Measurements from ENCODE around the gene SRP54. TPM values are rescaled to one million over a fixed set of nuclear protein-coding genes. Genes with fewer than 3 reads are reported as not detected.
"Not testable (repeated sequence)": the region's sequence is repeated elsewhere in the genome, so short reads cannot be mapped to it uniquely, and the experiment has no call there.

SRP54 gene
- polyA plus RNA-seq, 1 donor = 49.1 TPM

DNA sequence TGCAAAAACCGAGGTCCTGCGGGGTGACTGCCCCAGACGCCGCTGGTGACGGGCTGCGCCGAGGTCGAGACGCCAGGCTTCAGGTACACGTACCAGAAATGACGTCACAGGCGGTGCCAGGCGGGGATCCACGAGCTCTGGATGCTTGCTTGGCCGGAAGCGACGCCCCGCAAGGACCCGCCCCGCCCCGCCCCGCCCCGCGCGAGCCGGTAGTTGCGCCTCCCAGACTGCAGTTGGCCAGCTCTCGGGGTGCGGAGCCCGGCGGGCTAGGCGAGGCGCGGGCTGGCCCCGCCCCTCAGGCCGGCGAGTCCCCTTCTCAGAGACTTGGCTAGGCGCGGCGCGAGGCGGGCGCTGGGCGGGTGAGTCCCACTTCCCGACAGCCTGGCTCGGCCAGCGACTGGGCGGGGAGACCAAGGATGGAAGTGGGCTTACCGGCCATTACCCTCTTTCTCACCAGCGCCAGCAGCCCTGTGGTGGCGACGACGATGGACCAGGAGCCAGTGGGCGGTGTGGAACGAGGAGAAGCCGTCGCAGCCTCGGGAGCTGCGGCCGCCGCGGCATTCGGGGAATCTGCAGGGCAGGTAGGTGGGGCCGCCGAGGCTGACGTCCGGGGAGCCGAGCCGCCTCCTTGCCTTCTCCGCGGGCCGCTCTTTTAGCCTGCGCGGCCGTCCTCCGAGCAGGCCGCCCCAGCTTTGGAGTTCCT lies 63.4 kb downstream of the SRP54 start, which contains the start of gene FAM177A1:
Gene FAM177A1 (plus strand): TSS at position 225 of the 703 bp plus-strand sequence. CDS start 192 bp downstream, at position 417.
- peak; percentile 65 for DNase-seq (ENCODE audit: low read depth)

DNA sequence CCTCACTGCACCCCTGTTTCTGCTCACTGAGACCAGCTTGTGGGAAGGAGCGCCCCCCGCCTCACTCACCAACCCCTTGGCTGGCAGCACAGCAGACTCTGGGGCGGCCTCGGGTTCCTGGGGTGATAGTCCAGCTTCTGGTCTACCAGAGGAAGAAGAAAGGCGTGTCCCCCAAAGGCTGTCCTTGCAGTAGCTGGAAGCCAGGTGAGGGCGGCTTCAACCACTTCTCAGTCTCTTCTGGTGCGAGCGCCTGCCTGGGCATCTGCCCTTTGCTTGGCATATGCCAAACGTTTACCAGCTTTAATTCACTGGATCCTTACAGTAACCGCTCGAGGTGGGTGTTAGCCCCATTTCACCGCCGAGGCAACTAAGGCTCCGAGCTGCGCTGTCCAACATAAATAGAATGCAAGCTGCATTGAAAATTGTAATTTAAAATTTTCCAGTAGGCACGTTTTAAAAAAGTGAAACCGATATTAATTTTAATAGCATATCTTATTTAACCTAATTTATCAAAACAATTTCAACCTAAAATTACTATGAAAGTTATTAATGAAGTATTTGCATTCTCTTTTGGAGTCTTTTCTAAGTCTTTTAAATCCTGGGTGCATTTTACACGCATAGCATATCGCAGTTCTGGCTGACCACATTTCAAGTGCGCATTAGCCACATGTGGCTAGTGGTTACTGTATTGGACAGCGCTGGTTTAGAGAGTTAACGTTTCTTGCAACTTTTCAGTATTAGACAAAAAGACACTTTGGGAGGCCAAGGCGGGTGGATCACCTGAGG lies 64.2 kb downstream of the SRP54 start:
- peak; percentile 5 for DNase-seq (ENCODE audit: low read depth)

DNA sequence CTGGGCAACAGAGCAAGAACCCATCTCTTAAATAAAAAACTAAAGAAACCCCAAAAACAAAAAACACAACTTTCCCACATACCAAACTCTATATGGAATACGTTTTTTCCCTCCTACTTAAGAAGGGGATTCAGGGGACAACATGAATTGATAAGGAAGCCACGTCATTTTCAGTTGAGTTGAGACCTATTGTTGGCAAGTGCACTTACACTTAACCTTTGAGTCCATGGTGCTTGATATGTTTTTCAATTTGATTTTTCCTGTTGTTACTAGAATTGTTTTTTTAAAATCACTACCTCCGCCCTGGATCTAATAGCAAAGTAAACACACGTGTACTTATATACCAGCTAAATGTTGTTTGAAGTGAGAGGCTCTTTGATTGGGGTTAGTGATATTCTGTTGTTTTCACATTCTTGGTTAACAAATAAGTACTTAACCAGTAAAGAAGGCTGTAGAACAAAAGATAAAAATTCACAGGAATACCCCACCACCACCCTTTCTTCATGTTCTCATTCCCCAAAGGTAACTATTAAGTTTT lies 65.3 kb downstream of the SRP54 start:
- DNase-seq (ENCODE audit: low read depth) = no peak

DNA sequence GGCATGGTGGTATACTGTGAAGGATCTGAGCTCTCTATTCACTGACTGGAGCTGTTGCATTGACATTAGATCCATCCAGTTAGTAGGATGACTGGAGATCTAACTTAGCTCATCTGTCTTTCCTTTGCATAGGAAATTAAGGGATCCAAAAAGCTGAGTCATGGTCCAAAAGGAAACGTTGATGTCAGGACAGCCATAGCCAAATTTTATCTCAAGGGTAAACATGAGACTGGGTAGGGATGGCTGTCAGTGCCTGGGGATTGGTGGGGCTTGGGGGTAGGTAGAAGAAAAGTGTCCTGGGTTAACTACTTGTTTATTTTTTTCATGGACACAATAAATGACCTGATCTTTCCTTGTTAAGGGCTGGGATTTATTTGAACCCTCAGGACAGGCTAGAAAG lies 67.9 kb downstream of the SRP54 start:
- DNase-seq (ENCODE audit: low read depth) = no peak

DNA sequence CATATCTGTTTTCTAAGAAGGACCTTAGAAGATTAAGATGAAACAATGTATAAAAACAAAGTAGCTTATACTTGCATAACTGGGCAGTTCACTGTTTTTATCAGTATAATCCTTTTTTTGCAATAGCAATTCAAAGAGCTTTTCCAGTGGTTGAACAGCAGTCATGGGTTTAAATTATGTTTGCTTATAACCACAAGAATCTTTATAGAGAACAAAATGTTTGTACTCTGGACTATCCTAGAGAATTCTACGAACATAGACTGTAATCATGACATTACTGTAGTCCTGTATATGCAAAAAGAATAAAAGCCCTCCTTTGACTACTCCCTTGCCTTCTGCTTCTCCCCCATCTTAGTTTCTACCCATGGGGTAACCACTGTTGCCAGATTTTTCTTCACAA lies 69.0 kb downstream of the SRP54 start:
- DNase-seq (ENCODE audit: low read depth) = no peak

DNA sequence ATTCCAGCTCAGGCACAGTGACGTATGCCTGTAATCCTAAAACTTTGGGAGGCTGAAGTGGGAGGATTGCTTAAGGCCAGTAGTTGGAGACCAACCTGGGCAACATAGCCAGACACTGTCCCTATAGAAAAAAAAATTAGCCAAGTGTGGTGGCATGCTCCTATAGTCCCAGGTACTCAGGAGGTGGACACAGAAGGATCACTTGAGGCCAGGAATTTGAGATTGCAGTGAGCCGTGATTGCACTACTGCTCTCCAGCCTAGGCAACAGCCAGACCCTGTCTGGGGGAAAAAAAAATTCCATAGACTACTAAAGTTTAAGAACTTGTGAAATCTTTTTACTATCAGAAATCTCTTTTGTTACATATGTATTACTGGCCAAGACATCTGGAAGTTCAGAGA lies 69.8 kb downstream of the SRP54 start:
- no peak for DNase-seq (ENCODE audit: low read depth)

DNA sequence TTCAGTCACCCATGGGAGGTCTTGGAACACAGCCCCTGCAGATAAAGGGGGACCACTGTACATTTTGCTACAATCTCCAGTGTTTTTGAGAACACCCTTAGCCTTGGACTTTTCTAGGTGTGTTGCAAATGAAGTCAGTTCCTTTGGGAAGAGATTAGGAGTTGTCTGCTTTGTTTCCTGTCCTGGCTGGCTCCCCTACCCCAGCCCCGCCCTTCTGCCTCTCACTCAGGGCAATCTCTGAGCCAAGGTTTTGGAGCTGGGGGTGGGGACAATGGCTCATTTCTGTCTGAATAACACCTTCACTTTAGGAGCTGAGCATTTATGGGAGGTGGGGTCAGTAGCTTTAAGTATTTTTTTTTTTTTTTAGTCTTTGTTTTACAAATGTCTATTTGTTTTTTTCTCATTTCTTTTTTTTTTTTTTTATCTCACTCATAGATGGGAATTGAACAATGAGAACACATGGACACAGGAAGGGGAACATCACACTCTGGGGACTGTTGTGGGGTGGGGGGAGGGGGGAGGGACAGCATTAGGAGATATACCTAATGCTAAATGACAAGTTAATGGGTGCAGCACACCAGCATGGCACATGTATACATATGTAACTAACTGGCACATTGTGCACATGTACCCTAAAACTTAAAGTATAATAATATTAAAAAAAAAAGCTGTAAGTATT lies 78.5 kb downstream of the SRP54 start:
- DNase-seq (ENCODE audit: low read depth) = not testable (repeated sequence)

DNA sequence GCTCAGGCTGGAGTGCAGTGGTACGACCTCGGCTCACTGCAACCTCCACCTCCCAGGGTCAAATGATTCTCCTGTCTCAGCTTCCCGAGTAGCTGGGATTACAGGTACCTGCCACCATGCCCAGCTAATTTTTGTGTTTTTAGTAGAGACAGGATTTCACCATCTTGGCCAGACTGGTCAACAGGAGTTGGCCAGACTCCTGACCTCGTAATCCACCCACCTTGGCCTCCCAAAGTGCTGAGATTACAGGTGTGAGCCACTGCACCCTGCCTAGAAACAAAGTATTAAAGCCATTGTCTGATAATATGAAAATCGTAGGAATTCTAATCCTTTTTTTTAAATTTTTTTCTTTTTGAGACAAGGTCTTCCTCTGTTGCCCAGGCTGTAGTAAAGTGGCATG lies 82.9 kb downstream of the SRP54 start:
- DNase-seq (ENCODE audit: low read depth) = not testable (repeated sequence)

DNA sequence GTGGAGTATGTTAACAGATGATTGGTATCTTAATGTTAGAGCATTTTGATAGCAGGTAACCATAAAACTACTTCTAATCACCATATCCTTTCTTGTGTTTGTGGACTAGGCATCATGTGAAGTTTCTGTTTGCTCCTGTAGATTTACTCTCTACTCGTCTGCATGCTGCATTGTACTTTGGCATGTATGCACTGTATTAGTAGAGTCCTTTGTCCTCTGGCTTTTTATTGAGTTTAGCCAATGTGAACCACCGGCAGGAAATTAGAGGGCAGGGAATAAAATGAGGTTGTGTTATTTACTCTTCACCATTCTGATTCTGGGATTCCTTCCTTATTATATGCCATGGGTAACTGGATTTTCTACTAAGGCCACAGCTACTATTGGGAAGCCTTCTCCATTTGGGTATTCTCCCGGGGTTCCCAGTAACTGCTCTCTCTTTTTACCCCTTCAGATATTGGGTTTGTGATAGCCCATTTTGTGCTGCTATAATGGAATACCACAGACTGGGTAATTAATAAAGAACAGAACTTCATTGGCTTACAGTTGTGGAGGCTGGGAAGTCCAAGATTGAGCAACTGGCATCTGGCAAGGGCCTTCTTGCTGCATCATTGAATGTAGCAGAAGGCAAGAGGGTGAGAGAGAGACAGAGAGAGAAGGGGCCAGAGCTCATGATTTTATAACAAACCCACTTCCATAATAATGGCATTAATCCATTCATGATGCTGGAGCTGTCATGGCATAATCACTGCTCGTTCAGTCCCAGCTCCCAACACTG lies 85.6 kb downstream of the SRP54 start:
- no peak for DNase-seq (ENCODE audit: low read depth)

DNA sequence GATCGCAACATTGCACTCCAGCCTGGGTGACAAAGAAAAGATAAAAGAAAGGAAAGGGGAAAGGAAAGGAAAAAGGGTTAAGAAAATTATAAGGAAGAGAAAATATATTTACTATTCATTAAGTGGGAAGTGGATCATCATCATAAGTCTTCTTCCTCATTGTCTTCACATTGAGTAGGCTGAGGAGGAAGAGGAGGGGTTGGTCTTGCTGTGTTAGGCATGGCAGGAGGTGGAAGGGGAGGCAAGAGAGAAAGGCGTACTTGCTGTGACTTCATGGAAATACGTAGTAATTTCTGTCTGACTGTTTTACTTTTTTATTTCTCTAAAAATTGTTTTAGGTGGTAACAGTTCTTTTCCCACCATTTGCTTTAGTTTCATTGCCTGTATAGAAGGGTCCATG lies 89.4 kb downstream of the SRP54 start:
- DNase-seq (ENCODE audit: low read depth) = no peak

DNA sequence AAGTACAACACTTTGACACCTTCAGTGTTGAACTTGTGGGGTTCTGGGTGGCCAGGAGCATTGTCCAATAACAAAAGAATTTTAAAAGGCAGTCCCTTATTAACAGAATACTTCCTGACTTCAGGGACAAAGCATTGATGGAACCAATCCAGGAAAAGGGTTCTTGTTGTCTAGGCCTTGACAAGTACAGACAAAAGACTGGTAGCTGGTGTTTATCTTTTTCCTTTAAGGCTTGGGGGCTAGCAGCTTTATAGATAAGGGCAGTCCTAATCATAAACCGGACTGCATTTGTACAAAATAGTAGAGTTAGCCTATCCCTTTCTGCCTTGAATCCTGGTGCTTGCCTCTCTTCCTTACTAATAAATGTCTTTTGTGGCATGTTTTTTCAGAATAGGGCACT lies 90.7 kb downstream of the SRP54 start:
- DNase-seq (ENCODE audit: low read depth) = no peak

DNA sequence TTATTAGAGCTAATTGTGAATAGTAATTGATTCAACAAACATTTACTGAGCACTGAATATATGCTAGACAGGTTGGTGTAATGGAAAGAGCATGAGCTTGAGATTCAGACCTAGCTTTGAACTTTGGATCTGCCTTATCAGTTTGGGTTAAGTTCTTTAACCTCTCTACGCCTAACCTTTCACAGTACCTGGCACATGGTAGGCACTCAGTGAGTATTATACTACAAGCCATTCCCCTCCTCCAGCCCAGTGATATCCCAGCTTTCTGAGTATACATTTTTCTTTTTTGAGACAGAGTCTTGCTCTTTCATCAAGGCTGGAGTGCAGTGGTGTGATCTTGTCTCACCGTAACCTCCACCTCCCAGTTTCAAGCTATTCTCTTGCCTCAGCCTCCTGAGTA lies 95.3 kb downstream of the SRP54 start:
- no peak for DNase-seq (ENCODE audit: low read depth)

Other genes starting within 250 kb of the SRP54 start
- 18.4 TPM for gene BAZ1A, start 107.6 kb upstream of the SRP54 start, polyA plus RNA-seq (ENCODE audit: insufficient read length)
- 36.4 TPM for gene FAM177A1, start 63.3 kb downstream of the SRP54 start, polyA plus RNA-seq (ENCODE audit: insufficient read length)
- 41.6 TPM for gene PPP2R3C, start 139.0 kb downstream of the SRP54 start, polyA plus RNA-seq (ENCODE audit: insufficient read length)
- gene PRORP, start 139.6 kb downstream of the SRP54 start, polyA plus RNA-seq (ENCODE audit: insufficient read length) = 17.5 TPM

All from forelimb muscle (tissue), 1 donor.